HG03469 (cell line): ENCODE data around the gene OR2M5.

ENCODE experiments used
- ATAC-seq: cut with Tn5 transposase; IDR thresholded peaks from one replicate; pipeline ENCODE4 v1.9.1; 2021; ENCODE audit warnings: mild to moderate bottlenecking, moderate library complexity, moderate number of reproducible peaks; ENCODE audit not compliant: unreplicated experiment

OR2M5 gene

GRCh38 chr1:248144513-248145198, at the start of gene OR2M5:
TSS of gene OR2M5 (plus strand) at chr1:248145148. CDS start at chr1:248145148, 0 bp downstream.
- ATAC-seq = no peak

- no peak for ATAC-seq
Observed at GRCh38 chr1:248098529-248098928, 46.4 kb upstream of the OR2M5 start.

GRCh38 chr1:248102847-248103246, 42.1 kb upstream of the OR2M5 start:
- no peak for ATAC-seq

- no peak for ATAC-seq
Observed at GRCh38 chr1:248111157-248111556, 33.8 kb upstream of the OR2M5 start.

- no peak for ATAC-seq
Observed at GRCh38 chr1:248114890-248115289, 30.1 kb upstream of the OR2M5 start.

GRCh38 chr1:248127653-248128052, 17.3 kb upstream of the OR2M5 start:
- no peak for ATAC-seq

- no peak for ATAC-seq
Observed at GRCh38 chr1:248136811-248137210, 8.1 kb upstream of the OR2M5 start.

GRCh38 chr1:248140846-248141245, 4.1 kb upstream of the OR2M5 start:
- ATAC-seq = no peak

- ATAC-seq = no peak
Observed at GRCh38 chr1:248143311-248143710, 1.6 kb upstream of the OR2M5 start.

- no peak for ATAC-seq
Observed at GRCh38 chr1:248152056-248152827, 7.3 kb downstream of the OR2M5 start.

GRCh38 chr1:248155927-248156326, 11.0 kb downstream of the OR2M5 start:
- ATAC-seq = no peak

- ATAC-seq = no peak
Observed at GRCh38 chr1:248158758-248159157, 13.8 kb downstream of the OR2M5 start.

- no peak for ATAC-seq
Observed at GRCh38 chr1:248164031-248164430, 19.1 kb downstream of the OR2M5 start.

GRCh38 chr1:248165186-248165585, 20.2 kb downstream of the OR2M5 start:
- no peak for ATAC-seq

- no peak for ATAC-seq
Observed at GRCh38 chr1:248174521-248174920, 29.6 kb downstream of the OR2M5 start, which contains the start of gene OR2M2. TSS of gene OR2M2 (plus strand) at chr1:248174821. CDS start at chr1:248179986, 5,165 bp downstream.

- ATAC-seq = no peak
Observed at GRCh38 chr1:248183996-248184395, 39.0 kb downstream of the OR2M5 start.

- no peak for ATAC-seq
Observed at GRCh38 chr1:248187363-248187762, 42.4 kb downstream of the OR2M5 start.

GRCh38 chr1:248189026-248189425, 44.1 kb downstream of the OR2M5 start:
- ATAC-seq = no peak

- no peak for ATAC-seq
Observed at GRCh38 chr1:248194117-248194516, 49.2 kb downstream of the OR2M5 start.
